Hematopoietic multipotent progenitor cell treated with erythropoietin and hydrocortisone succinate and interleukin-3 and kit ligand, for 17 days (in vitro differentiated cells): ENCODE measurements around the gene TGM1.

Source experiments
- DNase-seq: peaks from one replicate; pipeline ENCODE4 v3.0.0-alpha.2; 2015; ENCODE audit warnings: low spot score

TGM1 gene

DNA sequence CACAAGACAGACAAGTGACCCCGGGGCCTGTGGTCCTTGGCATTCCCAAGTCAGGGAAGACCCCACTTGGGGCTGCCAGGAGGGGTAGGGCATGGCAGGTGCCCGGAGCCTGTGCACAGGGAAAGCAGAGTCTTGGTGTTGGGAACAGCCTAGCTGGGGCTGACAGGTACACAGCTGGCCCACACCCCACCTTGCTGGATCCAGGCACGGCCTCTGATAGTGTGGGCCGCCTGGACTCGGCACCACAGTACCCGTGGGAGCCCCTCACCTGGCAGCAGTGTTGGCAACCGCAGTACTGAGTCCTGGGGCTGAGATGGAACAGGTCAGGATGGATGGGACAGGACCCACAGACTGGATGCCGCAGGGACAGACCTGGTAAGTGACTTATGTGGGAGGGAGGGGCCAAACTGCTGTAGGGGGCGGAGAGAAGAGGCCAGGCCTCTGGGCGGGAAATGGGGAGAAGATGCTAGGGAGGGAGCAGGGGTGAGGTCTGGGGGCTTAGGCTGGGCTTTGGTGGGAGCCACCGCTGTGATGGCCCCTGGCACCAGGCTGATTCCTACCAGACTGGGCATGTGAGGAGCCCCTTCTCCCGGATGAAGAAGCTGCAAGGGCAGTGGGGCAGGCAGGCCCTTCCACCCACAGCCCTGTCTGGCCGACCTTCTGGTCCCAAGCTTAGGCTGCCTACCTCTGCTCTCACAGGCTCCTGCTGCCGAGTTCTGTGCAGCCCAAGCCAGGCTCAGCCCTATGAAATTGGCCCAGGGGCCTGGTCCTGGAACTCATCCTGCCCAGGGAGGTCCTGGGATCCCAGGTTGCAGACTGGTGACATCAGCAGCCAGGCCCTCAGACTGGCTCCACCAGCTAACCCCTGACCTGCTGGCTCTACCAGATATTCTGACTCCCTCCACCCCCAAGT is at the start of gene TGM1:
Gene TGM1 (minus strand): TSS at position 357 of the 913 bp plus-strand sequence. CDS start 825 bp downstream, outside the sequence.
- DNase-seq: no peak

DNA sequence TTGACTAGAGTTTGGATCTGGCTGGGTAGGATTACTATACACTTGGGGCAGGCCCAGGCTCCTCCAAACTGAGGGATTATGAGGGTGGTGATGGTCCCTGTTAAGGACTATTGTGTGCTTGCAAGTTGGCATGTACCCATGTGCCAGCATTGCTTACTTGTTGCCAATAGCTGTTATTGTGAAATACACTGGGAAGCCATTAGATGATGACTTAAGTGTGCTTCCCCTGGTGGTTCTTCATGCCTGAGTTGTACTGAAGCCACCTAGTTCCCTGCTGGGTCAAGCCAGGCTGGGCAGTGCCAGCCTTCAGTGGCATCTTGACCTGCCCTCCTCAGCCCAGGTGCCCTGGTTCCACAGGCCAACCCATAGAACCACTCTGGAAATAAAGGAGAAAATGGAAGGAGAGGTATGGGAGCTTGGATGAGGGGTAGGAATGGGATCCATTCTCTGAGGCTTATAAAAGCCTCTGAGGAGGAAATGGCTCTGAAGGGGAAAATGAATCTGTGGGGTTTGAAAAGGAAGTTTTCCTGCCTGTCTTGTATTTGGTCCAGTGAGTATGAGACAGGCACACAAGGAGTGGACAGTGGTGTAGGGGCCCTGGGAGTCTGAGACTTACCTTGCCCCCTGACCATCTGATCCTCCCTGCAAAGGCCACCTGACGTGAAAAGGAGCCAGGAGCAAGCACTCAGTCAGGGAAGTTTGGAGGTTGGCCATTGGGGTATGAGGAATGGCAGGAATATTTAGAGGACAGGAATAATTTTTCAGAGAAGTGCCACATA is 49.0 kb upstream of the TGM1 start:
- DNase-seq: no peak

DNA sequence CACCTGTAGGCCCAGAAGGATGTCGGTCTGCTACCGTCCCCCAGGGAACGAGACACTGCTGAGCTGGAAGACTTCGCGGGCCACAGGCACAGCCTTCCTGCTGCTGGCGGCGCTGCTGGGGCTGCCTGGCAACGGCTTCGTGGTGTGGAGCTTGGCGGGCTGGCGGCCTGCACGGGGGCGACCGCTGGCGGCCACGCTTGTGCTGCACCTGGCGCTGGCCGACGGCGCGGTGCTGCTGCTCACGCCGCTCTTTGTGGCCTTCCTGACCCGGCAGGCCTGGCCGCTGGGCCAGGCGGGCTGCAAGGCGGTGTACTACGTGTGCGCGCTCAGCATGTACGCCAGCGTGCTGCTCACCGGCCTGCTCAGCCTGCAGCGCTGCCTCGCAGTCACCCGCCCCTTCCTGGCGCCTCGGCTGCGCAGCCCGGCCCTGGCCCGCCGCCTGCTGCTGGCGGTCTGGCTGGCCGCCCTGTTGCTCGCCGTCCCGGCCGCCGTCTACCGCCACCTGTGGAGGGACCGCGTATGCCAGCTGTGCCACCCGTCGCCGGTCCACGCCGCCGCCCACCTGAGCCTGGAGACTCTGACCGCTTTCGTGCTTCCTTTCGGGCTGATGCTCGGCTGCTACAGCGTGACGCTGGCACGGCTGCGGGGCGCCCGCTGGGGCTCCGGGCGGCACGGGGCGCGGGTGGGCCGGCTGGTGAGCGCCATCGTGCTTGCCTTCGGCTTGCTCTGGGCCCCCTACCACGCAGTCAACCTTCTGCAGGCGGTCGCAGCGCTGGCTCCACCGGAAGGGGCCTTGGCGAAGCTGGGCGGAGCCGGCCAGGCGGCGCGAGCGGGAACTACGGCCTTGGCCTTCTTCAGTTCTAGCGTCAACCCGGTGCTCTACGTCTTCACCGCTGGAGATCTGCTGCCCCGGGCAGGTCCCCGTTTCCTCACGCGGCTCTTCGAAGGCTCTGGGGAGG is 47.9 kb upstream of the TGM1 start, which contains the start of gene LTB4R:
Gene LTB4R (plus strand): TSS at position 857 of the 959 bp plus-strand sequence. CDS start 4,150 bp downstream, outside the sequence.
- peak; percentile 80 for DNase-seq

DNA sequence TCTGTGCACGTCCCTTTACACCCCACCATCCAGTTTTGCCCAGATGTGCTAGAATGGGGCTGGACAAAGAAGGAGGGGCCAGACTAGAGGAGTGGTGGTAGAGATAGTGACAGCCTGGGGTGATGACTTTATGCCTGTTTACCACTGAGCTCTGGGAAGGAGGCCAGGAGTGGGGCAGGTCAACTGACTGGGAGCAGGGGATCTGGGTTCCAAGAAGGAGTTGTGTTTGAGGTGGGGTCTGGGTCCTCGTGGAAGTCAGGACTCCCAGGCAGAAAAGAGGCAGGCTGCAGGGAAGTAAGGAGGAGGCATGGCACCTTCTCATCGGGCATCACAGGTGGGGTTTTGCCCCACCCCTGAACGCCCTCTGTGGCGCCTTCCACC is 47.3 kb upstream of the TGM1 start:
- peak; percentile 79 for DNase-seq

- no peak for DNase-seq
Measured at GRCh38 chr14:24309538-24310264, 46.7 kb upstream of the TGM1 start, which contains the start of gene LTB4R2. LTB4R2 (plus strand) TSS chr14:24310140; CDS start chr14:24310665, 525 bp downstream.

GRCh38 chr14:24308342-24309124 is 45.6 kb upstream of the TGM1 start:
- no peak for DNase-seq

GRCh38 chr14:24307575-24308341 is 44.8 kb upstream of the TGM1 start, which contains the start of gene CIDEB:
CIDEB (minus strand) TSS chr14:24307977; CDS start chr14:24307858, 119 bp downstream.
- DNase-seq: peak; percentile 82

- no peak for DNase-seq
Measured at GRCh38 chr14:24307156-24307574, 44.2 kb upstream of the TGM1 start.

GRCh38 chr14:24304019-24304387 is 41.0 kb upstream of the TGM1 start:
- no peak for DNase-seq

DNA sequence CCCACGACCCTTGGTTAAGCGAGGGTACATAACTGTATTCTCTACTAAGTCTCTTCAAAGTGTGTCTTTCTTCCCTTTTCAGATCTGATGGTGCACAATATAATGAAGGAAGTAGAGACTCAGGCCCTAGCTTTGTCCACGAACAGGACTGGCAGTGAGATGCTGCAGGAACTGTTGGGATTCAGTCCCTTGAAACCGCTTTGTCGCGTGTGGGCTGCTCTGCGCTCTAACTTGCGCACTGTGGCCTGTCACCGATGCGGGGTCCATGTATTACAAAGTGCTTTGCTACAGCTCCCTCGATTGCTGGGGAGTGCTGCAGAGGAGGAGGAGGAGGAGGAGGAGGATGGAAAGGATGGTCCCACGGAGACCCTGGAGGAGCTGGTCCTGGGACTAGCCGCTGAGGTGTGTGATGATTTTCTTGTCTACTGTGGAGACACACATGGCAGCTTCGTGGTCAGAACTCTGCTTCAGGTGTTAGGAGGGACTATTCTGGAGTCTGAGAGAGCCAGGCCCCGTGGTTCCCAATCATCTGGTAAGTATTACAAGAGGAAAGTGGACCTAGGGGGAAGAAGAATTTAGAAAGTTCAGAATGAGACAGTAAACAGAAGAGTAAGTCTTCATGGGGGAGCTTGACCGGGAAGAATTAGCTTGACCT is 37.5 kb upstream of the TGM1 start:
- DNase-seq: no peak

- peak; percentile 96 for DNase-seq
Measured at GRCh38 chr14:24299255-24300191, 36.5 kb upstream of the TGM1 start, which contains the start of the genes DHRS1 and NOP9. DHRS1 (minus strand) TSS chr14:24299780; CDS start chr14:24299106, 674 bp downstream. NOP9 (plus strand) TSS chr14:24299850; CDS start chr14:24299955, 105 bp downstream.

DNA sequence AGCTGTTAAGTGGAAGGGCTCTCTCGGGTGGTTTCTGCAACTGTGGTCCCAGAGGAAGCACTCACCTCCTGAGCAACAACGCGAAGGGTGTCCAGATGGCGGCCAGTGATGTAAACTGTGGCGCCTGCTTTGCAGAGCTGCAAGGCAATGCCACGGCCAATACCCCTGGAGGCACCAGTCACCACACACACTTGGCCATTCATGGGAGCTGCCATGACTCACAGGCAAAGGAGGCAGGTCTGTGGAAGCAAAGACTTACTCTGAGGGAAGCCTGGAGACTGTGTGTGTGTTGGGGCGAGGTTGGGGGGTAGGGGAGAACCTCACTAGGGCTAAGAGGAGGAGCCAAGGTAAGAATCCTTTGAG is 35.9 kb upstream of the TGM1 start:
- peak; percentile 47 for DNase-seq

- peak; percentile 67 for DNase-seq
Measured at GRCh38 chr14:24297190-24297964, 34.4 kb upstream of the TGM1 start.

DNA sequence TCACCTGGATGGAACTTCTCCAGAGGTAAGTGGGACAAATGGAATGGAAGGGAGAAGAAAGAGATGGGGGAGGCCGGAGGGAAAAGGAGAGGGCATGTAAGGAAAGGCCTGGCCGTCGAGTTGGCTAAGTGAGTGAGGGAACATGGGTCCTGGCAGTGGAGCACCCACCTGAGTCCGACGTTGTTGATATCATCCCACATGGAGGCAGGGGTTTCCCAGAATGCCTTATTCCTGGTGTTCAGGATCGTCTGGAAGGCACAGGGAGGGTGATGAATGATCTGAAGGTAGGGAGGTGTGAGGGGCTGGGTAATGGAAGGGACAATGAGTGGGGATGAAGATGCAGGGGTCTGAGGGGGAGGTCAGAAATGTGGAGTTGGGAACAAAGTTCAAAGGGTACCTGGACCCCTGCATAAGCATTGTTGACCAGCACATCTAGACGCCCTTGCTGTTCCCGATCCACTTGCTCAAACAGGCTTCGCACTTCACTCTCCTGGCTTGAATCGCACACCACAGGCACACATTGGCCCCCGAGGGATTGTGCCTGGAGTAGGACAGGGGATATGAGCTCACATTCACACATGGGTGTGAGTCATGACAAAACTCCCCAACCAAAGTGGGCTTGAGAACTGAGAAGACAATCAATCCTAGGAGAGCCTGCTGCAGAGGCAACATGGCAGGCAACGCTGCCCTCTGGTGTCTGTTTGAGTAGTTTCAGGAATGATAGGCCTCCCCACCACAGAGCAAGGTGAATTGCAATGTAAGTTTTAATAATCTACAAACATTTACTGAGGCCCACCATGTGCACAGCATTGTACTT is 33.6 kb upstream of the TGM1 start:
- DNase-seq: peak; percentile 79

DNA sequence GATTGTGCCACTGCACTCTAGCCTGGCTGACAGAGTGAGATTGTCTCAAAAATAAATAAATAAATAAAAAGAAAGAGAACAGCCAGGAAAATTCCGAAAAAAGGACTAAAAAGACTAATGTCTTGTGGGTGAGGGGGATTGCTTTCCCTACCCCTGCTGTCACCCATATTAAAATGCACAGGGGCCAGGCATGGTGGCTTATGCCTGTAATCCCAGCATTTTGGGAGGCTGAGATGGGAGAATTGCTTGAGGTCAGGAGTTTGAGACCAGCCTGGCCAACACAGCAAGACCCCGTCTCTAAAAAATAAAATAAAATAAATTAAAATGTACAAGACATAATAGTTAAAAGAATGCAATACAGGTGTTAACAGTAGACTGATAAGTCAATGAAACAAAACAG is 30.5 kb upstream of the TGM1 start:
- no peak for DNase-seq
